Mesenchymal stem cell (in vitro differentiated cells and primary cell): ENCODE data around the gene MGST2. TPM values are rescaled to one million over a fixed set of nuclear protein-coding genes. Genes with fewer than 3 reads are reported as not detected.

Source experiments
- DNase-seq: peaks from one replicate; pipeline ENCODE4 v3.0.0-alpha.2; 2013
- H2AFZ ChIP-seq: one replicate; pipeline ENCODE4 v1.6.1; 2013; ENCODE audit warnings: low read depth, mild to moderate bottlenecking, control low read depth, inconsistent platforms, low read length, moderate library complexity
- H2AK5ac ChIP-seq: 2 replicates; pipeline ENCODE4 v1.6.1; 2013; ENCODE audit warnings: low read length, moderate library complexity, mild to moderate bottlenecking, inconsistent platforms; ENCODE audit not compliant: severe bottlenecking
- H2BK120ac ChIP-seq: one replicate; pipeline ENCODE4 v1.6.1; 2013; ENCODE audit warnings: low read depth, mild to moderate bottlenecking, inconsistent platforms, low read length, moderate library complexity
- H2BK12ac ChIP-seq, 2 experiments: one replicate each; pipeline ENCODE4 v1.6.1; 2013; ENCODE audit warnings: inconsistent platforms in 2 of 2, low read length in 2 of 2, mild to moderate bottlenecking in 2 of 2, moderate library complexity in 2 of 2, control low read depth in 1 of 2
- H2BK15ac ChIP-seq: one replicate; pipeline ENCODE4 v1.6.1; 2013; ENCODE audit warnings: mild to moderate bottlenecking, low read depth, inconsistent platforms; ENCODE audit not compliant: poor library complexity, severe bottlenecking
- H2BK5ac ChIP-seq: 2 replicates; pipeline ENCODE4 v1.6.1; 2013; ENCODE audit warnings: low read depth, mild to moderate bottlenecking, low read length, control low read depth, inconsistent platforms; ENCODE audit not compliant: poor library complexity, severe bottlenecking
- H3K14ac ChIP-seq, 2 experiments: one replicate each; pipeline ENCODE4 v1.6.1; 2013; ENCODE audit warnings: inconsistent platforms in 2 of 2, low read length in 2 of 2, control low read depth in 1 of 2, mild to moderate bottlenecking in 1 of 2, moderate library complexity in 1 of 2
- H3K18ac ChIP-seq, 2 experiments: one replicate each; pipeline ENCODE4 v1.6.1; 2013; ENCODE audit warnings: inconsistent platforms in 2 of 2, low read length in 2 of 2, control low read depth in 1 of 2, low read depth in 1 of 2, mild to moderate bottlenecking in 1 of 2
- H3K23ac ChIP-seq, 2 experiments: one replicate each; pipeline ENCODE4 v1.6.1; 2013; ENCODE audit warnings: inconsistent platforms in 2 of 2, low read length in 2 of 2, mild to moderate bottlenecking in 2 of 2, moderate library complexity in 2 of 2, control low read depth in 1 of 2
- H3K27ac ChIP-seq: 2 replicates; pipeline ENCODE4 v1.5.1; 2013; ENCODE audit warnings: mild to moderate bottlenecking, moderate library complexity, low read length, control low read depth, inconsistent platforms; ENCODE audit not compliant: poor library complexity, severe bottlenecking
- H3K27me3 ChIP-seq, 2 experiments: 2 replicates each; pipeline versions ENCODE4 v1.6.1 to v1.7.0; 2013; ENCODE audit warnings: low read length in 2 of 2, mild to moderate bottlenecking in 2 of 2, moderate library complexity in 2 of 2, control low read depth in 1 of 2, inconsistent platforms in 1 of 2; ENCODE audit not compliant: control insufficient read depth in 1 of 2, insufficient read depth in 1 of 2
- H3K36me3 ChIP-seq, 2 experiments: 2 replicates each; pipeline versions ENCODE4 v1.6.1 to v1.7.0; 2013; ENCODE audit warnings: low read length in 2 of 2, control low read depth in 1 of 2, inconsistent platforms in 1 of 2, low read depth in 1 of 2, mild to moderate bottlenecking in 1 of 2; ENCODE audit not compliant: insufficient read depth in 2 of 2, control insufficient read depth in 1 of 2
- H3K4ac ChIP-seq, 2 experiments: one replicate each; pipeline ENCODE4 v1.6.1; 2013; ENCODE audit warnings: inconsistent platforms in 2 of 2, low read length in 2 of 2, mild to moderate bottlenecking in 2 of 2, moderate library complexity in 2 of 2, control low read depth in 1 of 2, low read depth in 1 of 2
- H3K4me1 ChIP-seq: 2 replicates; pipeline ENCODE4 v1.6.1; 2013; ENCODE audit warnings: low read depth, low read length, control low read depth; ENCODE audit not compliant: control insufficient read depth, insufficient read depth
- H3K4me2 ChIP-seq: 2 replicates; pipeline ENCODE4 v1.6.1; 2013; ENCODE audit warnings: low read length, mild to moderate bottlenecking, inconsistent platforms; ENCODE audit not compliant: poor library complexity, severe bottlenecking
- H3K4me3 ChIP-seq, 2 experiments: 2 replicates each; pipeline versions ENCODE4 v1.5.1 to v1.7.0; 2013; ENCODE audit warnings: low read length in 2 of 2, mild to moderate bottlenecking in 2 of 2, control low read depth in 1 of 2, low read depth in 1 of 2; ENCODE audit not compliant: insufficient read depth in 1 of 2
- H3K79me1 ChIP-seq: replicated peaks from 2 replicates; pipeline ENCODE4 v1.6.1; 2013; ENCODE audit warnings: mild to moderate bottlenecking, control low read depth, low read length, inconsistent platforms; ENCODE audit not compliant: poor library complexity, severe bottlenecking
- H3K9ac ChIP-seq: 2 replicates; pipeline ENCODE4 v1.7.0; 2013; ENCODE audit warnings: mild to moderate bottlenecking, low read length, moderate library complexity
- H3K9me3 ChIP-seq: 2 replicates; pipeline ENCODE4 v1.7.0; 2013; ENCODE audit warnings: mild to moderate bottlenecking, low read length; ENCODE audit not compliant: control insufficient read depth
- H4K8ac ChIP-seq: one replicate; pipeline ENCODE4 v1.6.1; 2013; ENCODE audit warnings: inconsistent platforms, mild to moderate bottlenecking, low read length, moderate library complexity
- H4K91ac ChIP-seq: one replicate; pipeline ENCODE4 v1.6.1; 2013; ENCODE audit warnings: mild to moderate bottlenecking, low read length, inconsistent platforms
- WGBS: methylation state at CpG from one replicate; pipeline ENCODE4 v1.1.7; 2013; ENCODE audit warnings: mixed read lengths; 5-methylcytosine and 5-hydroxymethylcytosine counted together
- polyA plus RNA-seq, 2 experiments: library from polyadenylated mRNA; stranded (reverse); fragments of 200-250 nt; gene quantifications; one replicate each; pipeline ENCODE4 v1.2.3, GENCODE V29; 2013

MGST2 gene
- polyA plus RNA-seq (2013, experiment 1 of 2), result 48.1 TPM
- polyA plus RNA-seq (2013, experiment 2 of 2), result 51.9 TPM

- peak within 1 kb of the TSS; percentile 41 for H2BK15ac ChIP-seq
- peak within 1 kb of the TSS; percentile 47 to 73 for H3K4ac ChIP-seq
- H3K18ac ChIP-seq, result peak within 1 kb of the TSS; percentile 60 to 97
- H2AFZ ChIP-seq, result peak within 1 kb of the TSS; percentile 66
- WGBS, result under 1% methylated on average over 31 of the region's 32 CpGs
- peak within 1 kb of the TSS; percentile 62 to 87 for H3K4me3 ChIP-seq
- peak within 1 kb of the TSS; percentile 29 for H2BK120ac ChIP-seq
- H2BK5ac ChIP-seq, result peak within 1 kb of the TSS; percentile 75
- H3K4me1 ChIP-seq, result peaks cover 10% of the 10 kb centered on the region
- peak within 1 kb of the TSS; percentile 94 for H4K8ac ChIP-seq
- H3K27ac ChIP-seq, result peak within 1 kb of the TSS; percentile 96
- no peaks in the 10 kb centered on the region for H3K9me3 ChIP-seq
- H3K23ac ChIP-seq, result peak within 1 kb of the TSS in 1 of 2 experiments; percentile 14
- H3K27me3 ChIP-seq, result peaks cover 0 to 3% of the 10 kb centered on the region in 2 experiments
- H3K14ac ChIP-seq, result peak within 1 kb of the TSS in 1 of 2 experiments; percentile 9
- H3K4me2 ChIP-seq, result peak within 1 kb of the TSS; percentile 72
- H2BK12ac ChIP-seq, result peak within 1 kb of the TSS; percentile 45 to 59
- H3K79me1 ChIP-seq, result peaks cover 20% of the 10 kb centered on the region
- H3K36me3 ChIP-seq, result no peaks in the 10 kb centered on the region
- peak; percentile 93 for DNase-seq
- H2AK5ac ChIP-seq, result peak within 1 kb of the TSS; percentile 66
- H3K9ac ChIP-seq, result peak within 1 kb of the TSS; percentile 87
- peak within 1 kb of the TSS; percentile 41 for H4K91ac ChIP-seq
These were observed at the start of gene MGST2 for GRCh38 chr4:139665690-139666529. TSS of gene MGST2 (plus strand) at chr4:139665819. CDS start at chr4:139666020, 201 bp downstream.

DNA sequence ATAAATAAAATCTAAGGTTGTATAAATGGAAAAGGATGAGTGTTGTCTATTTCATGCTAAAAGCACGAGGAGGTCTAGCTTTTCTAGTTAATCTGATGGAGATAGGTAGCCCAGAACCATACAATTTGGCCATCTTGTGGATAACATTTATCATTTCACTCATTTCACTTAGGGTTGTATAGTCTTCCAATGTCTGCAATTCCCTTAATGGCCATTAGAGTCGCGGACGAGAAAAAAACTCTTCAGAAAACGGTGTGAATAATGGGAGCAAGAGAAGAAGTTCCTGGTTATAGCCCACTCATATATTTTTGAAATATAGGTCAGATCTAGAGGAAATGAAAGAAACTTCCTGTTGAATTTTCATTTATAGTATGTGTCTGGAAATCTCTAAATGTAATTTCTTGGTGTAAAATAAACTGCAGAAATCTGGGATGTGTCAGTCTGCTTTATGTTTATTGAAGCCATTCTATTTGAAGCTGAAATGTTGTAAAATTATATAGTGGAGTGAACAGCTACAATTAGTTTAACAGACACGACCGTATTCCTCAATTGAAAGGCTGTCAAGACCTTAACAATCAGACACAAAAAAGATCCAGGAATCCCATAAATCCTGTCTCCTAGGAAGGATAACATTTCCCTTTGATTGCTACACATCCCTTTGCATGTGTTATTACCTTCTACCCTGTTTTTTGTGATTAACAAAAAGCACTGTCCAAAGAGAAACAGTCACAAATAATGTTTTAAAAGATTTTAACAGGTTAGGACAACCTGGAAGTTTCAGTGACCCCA, 47.7 kb upstream of the MGST2 start:
- Histone ChIP-seq H3K9ac (no peak overlapping the region), H2BK5ac (no peak overlapping the region), H3K4me1 (no peaks in the 10 kb centered on the region), H3K23ac (no peak overlapping the region), H2BK120ac (no peak overlapping the region), H2AFZ (no peak overlapping the region), H3K36me3 (no peaks in the 10 kb centered on the region), H3K27me3 (peaks cover 0 to 5% of the 10 kb centered on the region in 2 experiments), H3K27ac (no peak overlapping the region), H3K14ac (no peak overlapping the region), H3K79me1 (no peaks in the 10 kb centered on the region), H3K4ac (no peak overlapping the region), H3K18ac (no peak overlapping the region), H3K4me3 (no peak overlapping the region), H4K8ac (no peak overlapping the region), H2BK12ac (no peak overlapping the region), H4K91ac (no peak overlapping the region), H3K9me3 (no peaks in the 10 kb centered on the region), H3K4me2 (no peak overlapping the region), H2AK5ac (no peak overlapping the region), H2BK15ac (no peak overlapping the region)
- WGBS, result 35% methylated on average over 7 of the region's 7 CpGs
- peak; percentile 51 for DNase-seq

GRCh38 chr4:139619644-139620043, 46.0 kb upstream of the MGST2 start:
- Histone ChIP-seq H2BK120ac (no peak overlapping the region), H3K23ac (no peak overlapping the region), H3K79me1 (no peaks in the 10 kb centered on the region), H3K4me2 (no peak overlapping the region), H2AFZ (no peak overlapping the region), H2AK5ac (no peak overlapping the region), H3K27me3 (peaks cover 0 to 5% of the 10 kb centered on the region in 2 experiments), H3K9ac (no peak overlapping the region), H4K91ac (no peak overlapping the region), H2BK15ac (no peak overlapping the region), H3K4me1 (no peaks in the 10 kb centered on the region), H2BK12ac (no peak overlapping the region), H3K9me3 (no peaks in the 10 kb centered on the region), H3K18ac (no peak overlapping the region), H3K4me3 (no peak overlapping the region), H3K4ac (no peak overlapping the region), H2BK5ac (no peak overlapping the region), H3K14ac (no peak overlapping the region), H4K8ac (no peak overlapping the region), H3K36me3 (no peaks in the 10 kb centered on the region), H3K27ac (no peak overlapping the region)
- peak; percentile 45 for DNase-seq
- over 99% methylated on average over 5 of the region's 5 CpGs for WGBS

DNA sequence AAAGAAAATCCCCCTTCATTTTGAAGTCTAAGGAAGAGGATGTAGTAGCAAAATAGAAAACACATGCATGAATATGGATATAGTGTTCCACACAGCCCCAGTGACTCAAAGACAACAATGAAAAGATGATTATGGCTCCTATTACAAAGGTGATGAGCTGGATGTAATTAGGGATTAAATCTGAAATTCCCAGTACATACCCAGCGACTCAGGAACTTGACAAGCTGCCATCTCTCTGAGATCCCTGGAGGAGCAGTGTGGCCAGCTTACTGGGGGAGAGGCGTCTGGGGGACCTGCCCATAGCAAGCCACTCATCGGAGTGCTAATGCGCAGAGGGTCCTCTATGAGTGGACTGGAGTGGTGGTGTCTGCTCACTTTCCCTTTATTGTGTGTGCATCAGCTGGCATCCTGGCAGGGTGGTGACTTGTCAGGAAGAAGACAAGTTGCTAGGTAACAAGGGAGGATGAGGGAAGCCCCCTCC, 42.7 kb upstream of the MGST2 start:
- Histone ChIP-seq H2BK5ac (no peak overlapping the region), H3K4ac (no peak overlapping the region), H3K9ac (no peak overlapping the region), H3K4me3 (no peak overlapping the region), H3K18ac (no peak overlapping the region), H4K8ac (no peak overlapping the region), H3K4me2 (no peak overlapping the region), H3K4me1 (no peaks in the 10 kb centered on the region), H2AFZ (no peak overlapping the region), H3K36me3 (no peaks in the 10 kb centered on the region), H2BK15ac (no peak overlapping the region), H3K27me3 (peaks cover 0 to 16% of the 10 kb centered on the region in 2 experiments), H2BK120ac (no peak overlapping the region), H3K23ac (no peak overlapping the region), H4K91ac (no peak overlapping the region), H3K14ac (no peak overlapping the region), H3K9me3 (no peaks in the 10 kb centered on the region), H2AK5ac (no peak overlapping the region), H3K79me1 (no peaks in the 10 kb centered on the region), H3K27ac (no peak overlapping the region), H2BK12ac (no peak overlapping the region)
- 89% methylated on average over 4 of the region's 4 CpGs for WGBS
- no peak for DNase-seq
